ENCODE data around the gene POLR2L. TPM values are rescaled to one million over a fixed set of nuclear protein-coding genes. Genes with fewer than 3 reads are reported as not detected.

The POLR2L gene
- total RNA-seq, 1 experiment from 2014 or later, result 211 TPM

DNA sequence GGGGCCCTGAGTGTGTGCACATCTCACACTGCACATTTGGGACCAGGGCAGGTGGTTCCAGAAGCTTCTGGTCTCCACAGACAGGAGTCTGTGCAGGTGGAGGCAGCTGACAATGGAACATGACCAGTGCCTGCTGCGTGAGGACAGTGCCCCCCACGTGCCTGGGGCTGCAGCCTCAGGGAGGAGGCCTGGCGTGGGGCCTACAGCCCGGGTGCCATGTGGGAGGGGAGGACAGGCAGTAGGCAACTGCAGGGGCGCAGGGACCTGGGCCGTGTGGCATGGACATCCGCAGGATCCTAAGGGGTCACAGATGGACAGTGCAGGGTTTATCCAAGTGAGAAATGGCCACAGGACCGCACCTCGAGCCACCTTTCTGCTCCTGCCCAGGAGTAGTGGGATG, 29.1 kb upstream of the POLR2L start:
- BruUV-seq (replicated peaks), result no TSS peak
- RAD21 ChIA-PET (ENCODE audit: low non-redundant PET in 1 of 2, low total read pairs in 2 of 2, uncharacterized antibody in 2 of 2, unreplicated experiment in 2 of 2), result no interaction called here
- no peaks in the 10 kb centered on the region for H3K9me2 ChIP-seq (ENCODE audit: insufficient read depth)
- no peak overlapping the region for H3K4me2 ChIP-seq (ENCODE audit: low read length)
- no peak for TF ChIP-seq EGR1 (IDR thresholded peaks at IDR 0.05; ENCODE audit: low read depth)
- TF ChIP-seq FOSL1 (IDR thresholded peaks at IDR 0.05; ENCODE audit: low read depth), result no peak
- no peak for TF ChIP-seq ZNF274 (IDR thresholded peaks at IDR 0.05; ENCODE audit: low read depth, low read length)
- no peak for TF ChIP-seq SP1 (IDR thresholded peaks at IDR 0.05; ENCODE audit: low read depth)
- no peak for TF ChIP-seq EZH2 (IDR thresholded peaks at IDR 0.05)
- TF ChIP-seq REST (IDR thresholded peaks at IDR 0.05; ENCODE audit: low read depth), result no peak
- no peak for TF ChIP-seq SIN3A (IDR thresholded peaks at IDR 0.05; ENCODE audit: low read depth)
- no peak for TF ChIP-seq RAD21 (IDR thresholded peaks at IDR 0.05; ENCODE audit: low read depth)
- TF ChIP-seq YY1 (IDR thresholded peaks at IDR 0.05; ENCODE audit: extremely low read depth, insufficient replicate concordance, low read depth, low read length), result no peak
- no peak for TF ChIP-seq EZH2phosphoT487 (IDR thresholded peaks at IDR 0.05; ENCODE audit: borderline replicate concordance)
- no peak for TF ChIP-seq CTCF (IDR thresholded peaks at IDR 0.05 in 2 of 3, conservative IDR thresholded peaks at IDR 0.05 in 1 of 3; ENCODE audit: borderline replicate concordance in 1 of 3, insufficient read depth in 1 of 3, low read depth in 2 of 3, low read length in 2 of 3)
- DNase-seq (ENCODE audit: low read depth, low spot score), result no peak
- POLR2A ChIA-PET, result no interaction called here
- H3K9ac ChIP-seq (ENCODE audit: low read length), result no peak overlapping the region
- no peaks in the 10 kb centered on the region for H3K27me3 ChIP-seq (ENCODE audit: insufficient read depth, low read length)
- H4K20me1 ChIP-seq (ENCODE audit: insufficient read depth), result no peaks in the 10 kb centered on the region
- no peak overlapping the region for H3K27ac ChIP-seq (ENCODE audit: low read depth, low read length)
- no peak overlapping the region for H3K4me3 ChIP-seq (replicated peaks in 1 of 2; ENCODE audit: low read depth in 1 of 2, low read length in 2 of 2)
- H2AFZ ChIP-seq (ENCODE audit: low read depth, low read length, poor library complexity, severe bottlenecking), result no peak overlapping the region
- no peaks in the 10 kb centered on the region for H3K36me3 ChIP-seq (ENCODE audit: control insufficient read depth in 1 of 2, insufficient read depth in 2 of 2, low read length in 2 of 2)
- no peak for ATAC-seq
- CTCF ChIA-PET, result no interaction called here
- H3K9me3 ChIP-seq (ENCODE audit: control insufficient read depth in 1 of 2, insufficient read depth in 1 of 2, low read depth in 1 of 2, low read length in 2 of 2), result no peaks in the 10 kb centered on the region
- H3K4me1 ChIP-seq (ENCODE audit: control insufficient read depth in 1 of 2, insufficient read depth in 2 of 2, low read length in 2 of 2), result peaks cover 0 to 29% of the 10 kb centered on the region in 2 experiments; a peak in 2 of 4 replicates
- intact Hi-C loops (cut with micrococcal nuclease), result loop anchor here (10.0 kb wide), 1 partner anchor 183 kb away; no protein-coding TSS in a partner anchor
- H3K79me2 ChIP-seq (ENCODE audit: insufficient read depth, low read length), result no peaks in the 10 kb centered on the region
